Stimulated activated CD8-positive, alpha-beta memory T cell treated with anti-CD3 and anti-CD28 coated beads, Interleukin-12 subunit alpha, Interleukin-12 subunit beta, amount 100 ng/mL, for 1 hour (primary cell): ENCODE data around the gene APC2.
A peak's percentile ranks its signal among the peaks of the same experiment; 100 is the strongest.
"Not testable (repeated sequence)": the region's sequence is repeated elsewhere in the genome, so short reads cannot be mapped to it uniquely, and the experiment has no call there.

Experiments
- DNase-seq: peaks from one replicate; pipeline ENCODE4 v3.0.0-alpha.2; 2020; ENCODE audit warnings: low read depth

Gene APC2

GRCh38 chr19:1496714-1497577 is 47.0 kb downstream of the APC2 start:
- DNase-seq: no peak

- DNase-seq: no peak
Measured at GRCh38 chr19:1497578-1498235, 47.8 kb downstream of the APC2 start.

GRCh38 chr19:1499231-1499630 is 49.3 kb downstream of the APC2 start:
- not testable (repeated sequence) for DNase-seq

- DNase-seq: no peak
Measured at GRCh38 chr19:1501200-1501595, 51.3 kb downstream of the APC2 start.

- DNase-seq: no peak
Measured at GRCh38 chr19:1502433-1503088, 52.6 kb downstream of the APC2 start.

GRCh38 chr19:1503089-1503924 is 53.4 kb downstream of the APC2 start:
- peak; percentile 47 for DNase-seq

- no peak for DNase-seq
Measured at GRCh38 chr19:1503925-1504773, 54.2 kb downstream of the APC2 start.

GRCh38 chr19:1505012-1505411 is 55.1 kb downstream of the APC2 start:
- DNase-seq: no peak

- DNase-seq: no peak
Measured at GRCh38 chr19:1505991-1506881, 56.3 kb downstream of the APC2 start.

GRCh38 chr19:1507192-1507660 is 57.3 kb downstream of the APC2 start:
- no peak for DNase-seq

- peak; percentile 80 for DNase-seq
Measured at GRCh38 chr19:1507763-1508506, 58.0 kb downstream of the APC2 start.

GRCh38 chr19:1508507-1508856 is 58.6 kb downstream of the APC2 start:
- no peak for DNase-seq

- DNase-seq: no peak
Measured at GRCh38 chr19:1509602-1510441, 59.9 kb downstream of the APC2 start.

GRCh38 chr19:1510442-1510806 is 60.5 kb downstream of the APC2 start:
- DNase-seq: no peak

- DNase-seq: no peak
Measured at GRCh38 chr19:1510807-1511206, 60.9 kb downstream of the APC2 start.

- no peak for DNase-seq
Measured at GRCh38 chr19:1511318-1512317, 61.7 kb downstream of the APC2 start.
